Urinary bladder (tissue), 4 donors: ENCODE measurements around the gene OR10A2. TPM values are rescaled to one million over a fixed set of nuclear protein-coding genes. Genes with fewer than 3 reads are reported as not detected.

Source experiments
- DNase-seq: peaks from one replicate; pipeline ENCODE4 v3.0.0-alpha.2; 2015; ENCODE audit errors: extremely low spot score
- H3K27ac ChIP-seq: one replicate; pipeline ENCODE4 v1.5.1; 2013; ENCODE audit warnings: low read depth, mild to moderate bottlenecking, moderate library complexity
- H3K36me3 ChIP-seq: one replicate; pipeline ENCODE4 v1.6.1; 2013; ENCODE audit warnings: mild to moderate bottlenecking, moderate library complexity; ENCODE audit not compliant: insufficient read depth
- H3K4me1 ChIP-seq: one replicate; pipeline ENCODE4 v1.6.1; 2013; ENCODE audit warnings: mild to moderate bottlenecking, moderate library complexity; ENCODE audit not compliant: insufficient read depth
- H3K4me3 ChIP-seq: one replicate; pipeline ENCODE4 v1.5.1; 2013; ENCODE audit warnings: low read depth, low read length
- WGBS: extraction: QIAGEN DNeasy Blood & Tissue Kit; methylation state at CpG from one replicate; pipeline ENCODE4 v1.1.7; 2013; 5-methylcytosine and 5-hydroxymethylcytosine counted together
- polyA plus RNA-seq: library from polyadenylated mRNA; stranded (reverse); fragments of 200-250 nt; gene quantifications from one replicate; pipeline ENCODE4 v1.2.3, GENCODE V29; 2013
- total RNA-seq: library from RNA; depleted of rRNA; stranded (reverse); fragments of >200 nt; gene quantifications from one replicate; pipeline ENCODE4 v1.2.3, GENCODE V29; 2014
- donor health status: healthy with polysubstance abuse.
- donor health status: healthy.

Gene OR10A2
- total RNA-seq (not detected), polyA plus RNA-seq (not detected)

- no peaks in the 10 kb centered on the region for H3K4me1 ChIP-seq
- H3K4me3 ChIP-seq: no peak within 1 kb of the TSS
- H3K36me3 ChIP-seq: no peaks in the 10 kb centered on the region
- WGBS: 35% methylated on average over 1 of the region's 1 CpG
- no peak within 1 kb of the TSS for H3K27ac ChIP-seq
- no peak for DNase-seq
Measured at GRCh38 chr11:6862961-6863360, at the start of gene OR10A2. Gene OR10A2 (plus strand): TSS chr11:6863057. CDS start chr11:6869755, 6,698 bp downstream.

- no peak overlapping the region for H3K27ac ChIP-seq
- no peak for DNase-seq
- 61% methylated on average over 2 of the region's 2 CpGs for WGBS
- H3K4me1 ChIP-seq: no peaks in the 10 kb centered on the region
- H3K36me3 ChIP-seq: no peaks in the 10 kb centered on the region
- no peak overlapping the region for H3K4me3 ChIP-seq
Measured at GRCh38 chr11:6813656-6814055, 49.2 kb upstream of the OR10A2 start.

DNA sequence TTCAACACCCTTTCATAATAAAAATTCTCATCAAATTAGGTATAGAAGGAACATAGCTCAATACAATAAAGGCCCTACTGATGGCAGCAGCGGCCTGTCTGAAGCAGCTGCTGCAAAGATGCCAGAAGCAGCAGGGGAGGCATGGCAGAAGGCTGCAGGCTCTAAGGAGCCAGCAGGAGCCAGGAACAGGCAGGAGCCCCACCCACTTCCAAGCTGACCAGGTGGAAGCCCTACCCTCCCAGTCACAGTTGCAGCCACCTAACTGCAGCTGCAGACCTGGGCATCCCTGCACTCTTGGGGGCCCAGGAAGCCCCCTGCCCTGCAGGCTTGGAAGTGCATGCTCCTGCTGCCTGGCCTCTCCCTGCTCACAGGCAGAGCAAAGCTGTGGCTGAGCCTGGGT is 45.2 kb upstream of the OR10A2 start:
- WGBS: 55% methylated on average over 1 of the region's 1 CpG
- Histone ChIP-seq H3K36me3 (no peaks in the 10 kb centered on the region), H3K27ac (no peak overlapping the region), H3K4me3 (no peak overlapping the region), H3K4me1 (no peaks in the 10 kb centered on the region)
- DNase-seq: no peak

DNA sequence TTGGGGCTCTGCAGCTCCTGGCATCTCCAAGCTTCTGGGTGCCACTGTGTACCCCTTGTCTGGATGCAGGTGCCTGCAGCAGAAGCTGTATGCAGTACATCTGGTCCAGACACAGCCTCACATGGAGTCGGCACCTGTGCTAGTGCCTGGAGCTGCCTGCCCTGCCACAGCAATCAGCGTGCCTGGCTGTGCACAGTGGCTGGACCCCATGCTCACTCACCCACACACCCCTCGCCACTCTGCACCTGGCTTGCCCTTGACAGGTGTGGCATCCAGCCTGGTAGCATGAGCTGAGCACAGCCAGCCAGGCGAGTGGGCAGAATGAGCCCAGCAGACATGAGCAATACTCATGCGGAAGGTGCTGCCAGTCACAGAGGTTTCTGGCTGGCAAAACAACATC is 43.9 kb upstream of the OR10A2 start:
- Histone ChIP-seq H3K4me1 (no peaks in the 10 kb centered on the region), H3K4me3 (no peak overlapping the region), H3K27ac (no peak overlapping the region), H3K36me3 (no peaks in the 10 kb centered on the region)
- 91% methylated on average over 5 of the region's 5 CpGs for WGBS
- no peak for DNase-seq

- no peak for DNase-seq
- WGBS: 71% methylated on average over 5 of the region's 5 CpGs
- Histone ChIP-seq H3K36me3 (no peaks in the 10 kb centered on the region), H3K4me1 (no peaks in the 10 kb centered on the region), H3K27ac (no peak overlapping the region), H3K4me3 (no peak overlapping the region)
Measured at GRCh38 chr11:6824136-6824823, 38.6 kb upstream of the OR10A2 start.

GRCh38 chr11:6825231-6825744 is 37.6 kb upstream of the OR10A2 start:
- H3K27ac ChIP-seq: no peak overlapping the region
- DNase-seq: no peak
- WGBS: 68% methylated on average over 7 of the region's 7 CpGs
- H3K4me3 ChIP-seq: no peak overlapping the region
- no peaks in the 10 kb centered on the region for H3K4me1 ChIP-seq
- H3K36me3 ChIP-seq: no peaks in the 10 kb centered on the region

GRCh38 chr11:6828103-6828502 is 34.8 kb upstream of the OR10A2 start:
- DNase-seq: no peak
- 85% methylated on average over 1 of the region's 1 CpG for WGBS
- Histone ChIP-seq H3K4me3 (no peak overlapping the region), H3K36me3 (no peaks in the 10 kb centered on the region), H3K27ac (no peak overlapping the region), H3K4me1 (no peaks in the 10 kb centered on the region)

DNA sequence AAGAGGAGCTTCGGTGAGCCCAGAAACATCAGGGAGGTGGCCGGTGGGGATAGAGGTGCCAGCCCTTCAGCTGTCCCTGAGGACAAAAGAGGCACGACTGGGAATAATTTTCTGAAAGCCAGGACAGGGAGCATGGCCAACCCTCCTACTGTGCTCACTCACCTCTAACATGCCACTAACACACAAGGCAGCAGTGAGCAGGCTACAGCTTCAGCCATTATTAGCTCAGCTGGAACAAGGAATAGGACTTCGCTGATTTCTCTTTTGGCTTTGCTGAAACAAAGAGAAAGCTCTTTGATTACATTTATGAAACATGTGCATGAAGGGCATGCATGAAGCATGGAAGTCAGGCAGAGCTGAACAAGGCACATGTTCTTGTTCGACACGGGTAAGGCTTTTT is 29.5 kb upstream of the OR10A2 start:
- H3K4me3 ChIP-seq: no peak overlapping the region
- no peak overlapping the region for H3K27ac ChIP-seq
- WGBS: 80% methylated on average over 6 of the region's 6 CpGs
- H3K36me3 ChIP-seq: no peaks in the 10 kb centered on the region
- H3K4me1 ChIP-seq: no peaks in the 10 kb centered on the region
- no peak for DNase-seq

DNA sequence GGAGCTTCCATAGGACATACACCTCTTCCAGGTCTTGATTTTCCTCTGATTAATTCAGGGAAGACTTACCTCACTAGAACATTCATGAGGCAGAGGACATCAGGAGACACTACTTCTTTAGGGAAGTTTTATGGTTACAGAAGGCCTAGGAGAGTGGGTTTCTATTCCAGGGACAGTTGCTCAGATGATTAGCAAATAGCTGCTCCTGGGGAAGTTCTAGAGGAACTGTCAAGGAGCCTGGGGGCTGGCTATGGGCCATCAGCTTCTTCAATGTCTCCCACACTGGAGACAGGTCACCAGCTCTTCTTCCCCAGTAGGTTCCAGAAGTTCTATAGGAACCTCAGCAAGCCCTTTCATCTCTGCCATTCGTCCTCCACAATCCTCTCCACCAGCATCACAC is 28.8 kb upstream of the OR10A2 start:
- H3K27ac ChIP-seq: no peak overlapping the region
- H3K4me3 ChIP-seq: no peak overlapping the region
- no peak for DNase-seq
- H3K4me1 ChIP-seq: no peaks in the 10 kb centered on the region
- WGBS: 56% methylated on average over 1 of the region's 1 CpG
- H3K36me3 ChIP-seq: no peaks in the 10 kb centered on the region

GRCh38 chr11:6841694-6842093 is 21.2 kb upstream of the OR10A2 start:
- Histone ChIP-seq H3K4me1 (no peaks in the 10 kb centered on the region), H3K4me3 (no peak overlapping the region), H3K36me3 (no peaks in the 10 kb centered on the region), H3K27ac (no peak overlapping the region)
- no peak for DNase-seq

DNA sequence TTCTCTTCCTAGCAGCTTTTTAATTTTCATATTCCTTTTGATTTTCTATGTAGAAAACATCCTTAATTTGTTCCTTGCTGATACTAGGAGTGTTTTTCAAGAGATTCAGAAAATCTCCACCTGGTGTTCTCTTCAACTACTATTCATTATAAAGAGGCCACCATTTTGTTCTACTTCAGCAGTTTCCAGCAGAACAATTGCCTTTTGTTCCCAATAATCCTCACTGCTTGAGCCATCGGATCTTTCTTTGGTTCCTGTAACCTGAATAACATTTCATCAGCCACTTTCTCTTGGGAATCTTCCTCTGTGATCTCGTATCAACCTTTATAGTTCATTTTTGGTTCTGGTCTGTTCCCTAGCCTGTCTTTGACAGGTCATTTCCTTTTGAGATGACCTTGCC is 19.2 kb upstream of the OR10A2 start:
- Histone ChIP-seq H3K27ac (no peak overlapping the region), H3K36me3 (no peaks in the 10 kb centered on the region), H3K4me1 (no peaks in the 10 kb centered on the region), H3K4me3 (no peak overlapping the region)
- no peak for DNase-seq
- 61% methylated on average over 2 of the region's 2 CpGs for WGBS

DNA sequence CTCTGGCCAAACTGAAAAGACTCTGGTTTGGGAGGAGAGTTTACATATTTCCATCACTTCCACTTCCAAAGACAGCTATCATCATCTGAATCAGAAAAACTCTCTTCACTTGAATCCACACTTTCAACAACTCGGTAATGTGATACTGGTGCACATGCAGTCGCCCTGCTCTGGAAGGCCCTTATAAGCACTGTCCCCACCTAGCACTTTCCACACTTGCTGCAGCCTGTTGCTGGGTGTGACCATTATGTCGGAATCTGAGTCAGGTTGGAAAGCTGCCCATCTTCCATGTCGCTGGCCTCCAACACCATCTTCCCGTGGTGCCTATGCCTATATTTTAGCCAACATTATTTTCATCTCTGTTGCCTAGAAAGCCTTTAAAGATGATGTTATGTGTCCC is 18.5 kb upstream of the OR10A2 start:
- DNase-seq: no peak
- 89% methylated on average over 5 of the region's 5 CpGs for WGBS

GRCh38 chr11:6845383-6845782 is 17.5 kb upstream of the OR10A2 start, which contains the start of gene OR10A5:
Gene OR10A5 (plus strand): TSS chr11:6845683. CDS start chr11:6845683, 0 bp downstream.
- WGBS: 77% methylated on average over 3 of the region's 3 CpGs
- no peaks in the 10 kb centered on the region for H3K36me3 ChIP-seq
- H3K4me3 ChIP-seq: no peak within 1 kb of the TSS
- H3K27ac ChIP-seq: no peak within 1 kb of the TSS
- H3K4me1 ChIP-seq: no peaks in the 10 kb centered on the region
- DNase-seq: no peak

More for the DNA sequence above, 18.5 kb upstream of the OR10A2 start:
- Histone ChIP-seq H3K27ac (no peak overlapping the region), H3K36me3 (no peaks in the 10 kb centered on the region), H3K4me3 (no peak overlapping the region), H3K4me1 (no peaks in the 10 kb centered on the region)

DNA sequence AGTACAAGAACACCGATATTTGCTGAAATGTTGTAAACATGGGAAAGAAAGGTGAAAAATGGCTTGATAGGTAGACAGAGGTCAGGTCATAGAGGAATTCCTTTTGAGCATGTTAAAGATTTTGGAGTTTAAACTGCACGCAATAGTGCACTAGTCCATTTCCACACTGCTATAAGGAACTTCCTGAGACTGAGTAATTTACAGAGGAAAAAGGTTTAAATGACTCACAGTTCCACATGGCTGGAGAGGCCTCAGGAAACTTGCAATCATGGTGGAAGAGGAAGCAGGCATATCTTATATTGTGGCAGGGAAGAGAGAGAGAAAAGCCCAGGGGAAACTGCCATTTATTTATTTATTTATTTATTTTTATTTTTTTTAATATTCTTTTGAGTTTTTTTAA is 12.3 kb upstream of the OR10A2 start:
- Histone ChIP-seq H3K36me3 (no peaks in the 10 kb centered on the region), H3K4me3 (no peak overlapping the region), H3K27ac (no peak overlapping the region), H3K4me1 (no peaks in the 10 kb centered on the region)
- 82% methylated on average over 2 of the region's 2 CpGs for WGBS
- DNase-seq: no peak
